Liver (tissue), 9 donors: Measurements from ENCODE around the gene CDHR5. TPM values are rescaled to one million over a fixed set of nuclear protein-coding genes. Genes with fewer than 3 reads are reported as not detected.
A peak's percentile ranks its signal among the peaks of the same experiment; 100 is the strongest.

Source experiments
- DNase-seq: peaks from one replicate; pipeline ENCODE4 v3.0.0-alpha.2; 2017; ENCODE audit warnings: low spot score
- H3K27ac ChIP-seq, 2 donors: one replicate each; pipeline ENCODE4 v1.7.0; 2013; ENCODE audit warnings: inconsistent platforms in 2 of 2, low read length in 2 of 2, control low read depth in 1 of 2, low read depth in 1 of 2, mild to moderate bottlenecking in 1 of 2
- H3K27me3 ChIP-seq, 4 donors: one replicate each; pipeline versions ENCODE4 v1.6.1 to v1.7.0; 2013; ENCODE audit warnings: low read length in 3 of 4, inconsistent platforms in 1 of 4, mild to moderate bottlenecking in 1 of 4, moderate library complexity in 1 of 4; ENCODE audit not compliant: control insufficient read depth in 4 of 4, insufficient read depth in 4 of 4
- H3K36me3 ChIP-seq, 4 donors: one replicate each; pipeline versions ENCODE4 v1.6.1 to v1.7.0; 2013; ENCODE audit warnings: low read length in 3 of 4, mild to moderate bottlenecking in 3 of 4, low read depth in 1 of 4, moderate library complexity in 1 of 4; ENCODE audit not compliant: control insufficient read depth in 4 of 4, insufficient read depth in 3 of 4
- H3K4me1 ChIP-seq, 4 donors: one replicate each; pipeline versions ENCODE4 v1.6.1 to v1.7.0; 2013; ENCODE audit warnings: low read length in 3 of 4, mild to moderate bottlenecking in 3 of 4, moderate library complexity in 1 of 4; ENCODE audit not compliant: control insufficient read depth in 4 of 4, insufficient read depth in 4 of 4
- H3K4me3 ChIP-seq, 3 donors: one replicate each; pipeline versions ENCODE4 v1.6.1 to v1.7.0; 2013; ENCODE audit warnings: low read length in 3 of 3, control low read depth in 1 of 3, low read depth in 1 of 3, mild to moderate bottlenecking in 1 of 3
- H3K9ac ChIP-seq, 2 donors: one replicate each; pipeline ENCODE4 v1.7.0; 2013; ENCODE audit warnings: low read length in 2 of 2, mild to moderate bottlenecking in 2 of 2, moderate library complexity in 2 of 2, control low read depth in 1 of 2, low read depth in 1 of 2
- H3K9me3 ChIP-seq, 4 donors: one replicate each; pipeline versions ENCODE4 v1.6.1 to v1.7.0; 2013; ENCODE audit warnings: low read length in 3 of 4; ENCODE audit not compliant: control insufficient read depth in 4 of 4
- EGR1 ChIP-seq, 2 donors: IDR thresholded peaks; 2 replicates each; pipeline ENCODE4 v1.6.1; 2016 to 2018; ENCODE audit warnings: antibody characterized with exemption in 2 of 2, low read depth in 2 of 2
- FOXA1 ChIP-seq: IDR thresholded peaks from 2 replicates; pipeline ENCODE4 v1.6.1; 2016; ENCODE audit warnings: antibody characterized with exemption
- FOXA2 ChIP-seq: IDR thresholded peaks from 2 replicates; pipeline ENCODE4 v1.6.1; 2016; ENCODE audit warnings: antibody characterized with exemption
- GABPA ChIP-seq, 2 donors: IDR thresholded peaks in 1 of 2; conservative IDR thresholded peaks in 1 of 2; 2 replicates each; pipeline ENCODE4 v1.6.1; 2016; ENCODE audit warnings: antibody characterized with exemption in 2 of 2, mild to moderate bottlenecking in 1 of 2, moderate library complexity in 1 of 2
- HNF4A ChIP-seq, 2 donors: conservative IDR thresholded peaks; 2 replicates each; pipeline ENCODE4 v1.6.1; 2016; ENCODE audit warnings: antibody characterized with exemption in 2 of 2, mild to moderate bottlenecking in 2 of 2
- HNF4G ChIP-seq: IDR thresholded peaks from 2 replicates; pipeline ENCODE4 v1.6.1; 2016; ENCODE audit warnings: antibody characterized with exemption
- JUND ChIP-seq, 2 donors: IDR thresholded peaks; 2 replicates each; pipeline ENCODE4 v1.6.1; 2016; ENCODE audit warnings: antibody characterized with exemption in 2 of 2
- NR2F2 ChIP-seq: IDR thresholded peaks from 2 replicates; pipeline ENCODE4 v1.6.1; 2016; ENCODE audit warnings: antibody characterized with exemption
- RAD21 ChIP-seq, 2 donors: IDR thresholded peaks; 2 replicates each; pipeline ENCODE4 v1.6.1; 2016; ENCODE audit warnings: antibody characterized with exemption in 2 of 2, mild to moderate bottlenecking in 2 of 2
- RXRA ChIP-seq, 2 donors: IDR thresholded peaks; 2 replicates each; pipeline ENCODE4 v1.6.1; 2017 to 2018; ENCODE audit warnings: antibody characterized with exemption in 2 of 2, mild to moderate bottlenecking in 1 of 2
- SP1 ChIP-seq: IDR thresholded peaks from 2 replicates; pipeline ENCODE4 v1.6.1; 2018; ENCODE audit warnings: antibody characterized with exemption, mild to moderate bottlenecking
- TAF1 ChIP-seq: conservative IDR thresholded peaks from 2 replicates; pipeline ENCODE4 v1.6.1; 2016; ENCODE audit warnings: antibody characterized with exemption, mild to moderate bottlenecking
- YY1 ChIP-seq: IDR thresholded peaks from 2 replicates; pipeline ENCODE4 v1.6.1; 2016; ENCODE audit warnings: antibody characterized with exemption, mild to moderate bottlenecking
- ZBTB33 ChIP-seq: IDR thresholded peaks from 2 replicates; pipeline ENCODE4 v1.6.1; 2016; ENCODE audit warnings: antibody characterized with exemption
- WGBS: extraction: QIAGEN DNeasy Blood & Tissue Kit; methylation state at CpG from one replicate; pipeline ENCODE4 v1.1.7; 2013; 5-methylcytosine and 5-hydroxymethylcytosine counted together
- polyA plus RNA-seq, 2 donors: library from polyadenylated mRNA; stranded (reverse) in 1 of 2; unstranded in 1 of 2; fragments of 200-250 nt in 1 of 2; fragments of >200 nt in 1 of 2; fragmentation: Nextera tagmentation in 1 of 2; extraction: Ambion mirVana in 1 of 2; gene quantifications; one replicate each; pipeline versions ENCODE4 v1.2.1 to v1.2.3, GENCODE V29; 2013 to 2015
- total RNA-seq, 2 donors: library from RNA; depleted of rRNA; stranded (reverse); fragments of >200 nt; gene quantifications; one replicate each; pipeline ENCODE4 v1.2.3, GENCODE V29; 2014
- TF ChIP-seq, protein P1 (sequence below): IDR thresholded peaks from 2 replicates; pipeline ENCODE4 v1.6.1; 2016; ENCODE audit warnings: antibody characterized with exemption
- TF ChIP-seq, protein P2 (sequence below): IDR thresholded peaks from 2 replicates; pipeline ENCODE4 v1.6.1; 2016; ENCODE audit warnings: antibody characterized with exemption
- TF ChIP-seq, protein P3 (sequence below): IDR thresholded peaks from 2 replicates; pipeline ENCODE4 v1.6.1; 2016; ENCODE audit warnings: antibody characterized with exemption, mild to moderate bottlenecking
- TF ChIP-seq, protein P4 (sequence below): fragments of 150-350 bp; IDR thresholded peaks from 2 replicates; pipeline ENCODE4 v1.5.1; 2017; ENCODE audit warnings: improper control_type of control experiment, low read depth, low read length; ENCODE audit not compliant: missing input control
- donor health status: healthy.
- donor health status: healthy.
- donor health status: healthy.
- donor health status: healthy.
- donor health status: healthy.

CDHR5 gene
- total and polyA plus RNA-seq, 4 donors: 29.4 to 86.2 (median 57.2) TPM

DNA sequence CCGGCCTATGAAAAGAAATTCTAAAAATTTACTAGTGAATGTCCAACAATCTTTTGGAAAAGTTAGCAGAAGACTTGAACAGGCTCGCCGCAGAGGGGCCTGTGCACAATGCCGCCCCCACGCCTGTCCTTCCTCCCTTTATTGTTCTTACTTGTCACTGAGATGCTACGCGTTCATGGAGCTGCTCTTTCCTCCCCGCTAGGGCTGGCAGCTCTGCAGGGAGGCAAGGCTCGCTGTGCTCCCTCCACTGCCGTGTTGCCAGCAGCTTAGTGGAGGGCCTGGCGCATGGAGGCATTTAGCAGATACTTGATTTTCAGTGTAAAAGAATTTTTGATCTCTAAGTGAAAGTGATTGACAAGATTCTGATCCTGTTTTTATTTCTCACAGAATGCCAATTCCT is 33.8 kb downstream of the CDHR5 start:
- TF ChIP-seq HNF4G (no peak), ZBTB33 (no peak), NR2F2 (no peak), FOXA2 (no peak), HNF4A (conservative IDR thresholded peaks at IDR 0.05) (no peak), FOXA1 (no peak), SP1 (no peak), RAD21 (IDR thresholded peaks at IDR 0.05) (no peak)
- TF ChIP-seq, protein P1, sequence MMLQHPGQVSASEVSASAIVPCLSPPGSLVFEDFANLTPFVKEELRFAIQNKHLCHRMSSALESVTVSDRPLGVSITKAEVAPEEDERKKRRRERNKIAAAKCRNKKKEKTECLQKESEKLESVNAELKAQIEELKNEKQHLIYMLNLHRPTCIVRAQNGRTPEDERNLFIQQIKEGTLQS: no peak
- TF ChIP-seq, protein P2, sequence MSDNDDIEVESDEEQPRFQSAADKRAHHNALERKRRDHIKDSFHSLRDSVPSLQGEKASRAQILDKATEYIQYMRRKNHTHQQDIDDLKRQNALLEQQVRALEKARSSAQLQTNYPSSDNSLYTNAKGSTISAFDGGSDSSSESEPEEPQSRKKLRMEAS: no peak
- H3K36me3 ChIP-seq: peaks cover 29 to 58% (median 40%) of the 10 kb centered on the region in 4 donors
- no peak overlapping the region for H3K9ac ChIP-seq
- H3K4me3 ChIP-seq: no peak overlapping the region
- WGBS: 89% methylated on average over 11 of the region's 11 CpGs
- peaks cover 11 to 25% (median 21%) of the 10 kb centered on the region in 4 donors for H3K4me1 ChIP-seq
- H3K27me3 ChIP-seq: no peaks in the 10 kb centered on the region
- DNase-seq: no peak
- no peak overlapping the region for H3K27ac ChIP-seq
- no peaks in the 10 kb centered on the region for H3K9me3 ChIP-seq

DNA sequence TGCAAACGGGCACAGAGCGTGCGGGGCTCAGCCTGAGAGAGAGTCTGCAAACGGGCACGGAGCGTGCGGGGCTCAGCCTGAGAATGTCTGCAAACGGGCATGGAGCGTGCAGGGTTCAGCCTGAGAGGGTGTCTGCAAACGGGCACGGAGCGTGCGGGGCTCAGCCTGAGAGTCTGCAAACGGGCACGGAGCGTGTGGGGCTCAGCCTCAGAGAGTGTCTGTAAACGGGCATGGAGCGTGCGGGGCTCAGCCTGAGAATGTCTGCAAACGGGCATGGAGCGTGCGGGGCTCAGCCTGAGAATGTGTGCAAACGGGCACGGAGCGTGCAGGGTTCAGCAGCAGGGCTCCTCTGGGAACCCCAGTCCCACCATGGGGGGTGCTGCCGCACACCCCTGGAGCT is 35.0 kb downstream of the CDHR5 start:
- H3K27me3 ChIP-seq: no peaks in the 10 kb centered on the region
- H3K9ac ChIP-seq: no peak overlapping the region
- H3K36me3 ChIP-seq: peaks cover 22 to 51% (median 36%) of the 10 kb centered on the region in 4 donors
- no peaks in the 10 kb centered on the region for H3K9me3 ChIP-seq
- H3K27ac ChIP-seq: no peak overlapping the region
- H3K4me1 ChIP-seq: peaks cover 11 to 26% (median 22%) of the 10 kb centered on the region in 4 donors
- no peak for DNase-seq
- H3K4me3 ChIP-seq: no peak overlapping the region
- TF ChIP-seq, protein P3, sequence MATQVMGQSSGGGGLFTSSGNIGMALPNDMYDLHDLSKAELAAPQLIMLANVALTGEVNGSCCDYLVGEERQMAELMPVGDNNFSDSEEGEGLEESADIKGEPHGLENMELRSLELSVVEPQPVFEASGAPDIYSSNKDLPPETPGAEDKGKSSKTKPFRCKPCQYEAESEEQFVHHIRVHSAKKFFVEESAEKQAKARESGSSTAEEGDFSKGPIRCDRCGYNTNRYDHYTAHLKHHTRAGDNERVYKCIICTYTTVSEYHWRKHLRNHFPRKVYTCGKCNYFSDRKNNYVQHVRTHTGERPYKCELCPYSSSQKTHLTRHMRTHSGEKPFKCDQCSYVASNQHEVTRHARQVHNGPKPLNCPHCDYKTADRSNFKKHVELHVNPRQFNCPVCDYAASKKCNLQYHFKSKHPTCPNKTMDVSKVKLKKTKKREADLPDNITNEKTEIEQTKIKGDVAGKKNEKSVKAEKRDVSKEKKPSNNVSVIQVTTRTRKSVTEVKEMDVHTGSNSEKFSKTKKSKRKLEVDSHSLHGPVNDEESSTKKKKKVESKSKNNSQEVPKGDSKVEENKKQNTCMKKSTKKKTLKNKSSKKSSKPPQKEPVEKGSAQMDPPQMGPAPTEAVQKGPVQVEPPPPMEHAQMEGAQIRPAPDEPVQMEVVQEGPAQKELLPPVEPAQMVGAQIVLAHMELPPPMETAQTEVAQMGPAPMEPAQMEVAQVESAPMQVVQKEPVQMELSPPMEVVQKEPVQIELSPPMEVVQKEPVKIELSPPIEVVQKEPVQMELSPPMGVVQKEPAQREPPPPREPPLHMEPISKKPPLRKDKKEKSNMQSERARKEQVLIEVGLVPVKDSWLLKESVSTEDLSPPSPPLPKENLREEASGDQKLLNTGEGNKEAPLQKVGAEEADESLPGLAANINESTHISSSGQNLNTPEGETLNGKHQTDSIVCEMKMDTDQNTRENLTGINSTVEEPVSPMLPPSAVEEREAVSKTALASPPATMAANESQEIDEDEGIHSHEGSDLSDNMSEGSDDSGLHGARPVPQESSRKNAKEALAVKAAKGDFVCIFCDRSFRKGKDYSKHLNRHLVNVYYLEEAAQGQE: no peak
- TF ChIP-seq YY1: no peak
- 97% methylated on average over 26 of the region's 26 CpGs for WGBS

- 19% methylated on average over 6 of the region's 6 CpGs for WGBS
- H3K27ac ChIP-seq: peak overlapping the region; percentile 42 to 85
- peaks cover 11 to 30% (median 22%) of the 10 kb centered on the region in 4 donors for H3K4me1 ChIP-seq
- H3K36me3 ChIP-seq: peaks cover 16 to 46% (median 30%) of the 10 kb centered on the region in 4 donors
- no peaks in the 10 kb centered on the region for H3K9me3 ChIP-seq
- DNase-seq: no peak
- no peak overlapping the region for H3K4me3 ChIP-seq
- no peaks in the 10 kb centered on the region for H3K27me3 ChIP-seq
- no peak overlapping the region for H3K9ac ChIP-seq
- TF ChIP-seq GABPA (IDR thresholded peaks at IDR 0.05 in 1 of 2, conservative IDR thresholded peaks at IDR 0.05 in 1 of 2): peak in 1 of 2 donors; percentile 68
- TF ChIP-seq, protein P2: no peak
- no peak for TF ChIP-seq FOXA1
- TF ChIP-seq TAF1: no peak
- TF ChIP-seq RXRA (IDR thresholded peaks at IDR 0.05): peak; percentile 95 to 98
- no peak for TF ChIP-seq ZBTB33
- peak; percentile 86 for TF ChIP-seq SP1
- TF ChIP-seq, protein P1: peak; percentile 99
- peak; percentile 88 for TF ChIP-seq HNF4G
- peak in 1 of 2 donors; percentile 32 for TF ChIP-seq EGR1 (IDR thresholded peaks at IDR 0.05; ENCODE audit: low read depth in 2 of 2)
- peak; percentile 100 for TF ChIP-seq JUND (IDR thresholded peaks at IDR 0.05)
- TF ChIP-seq, protein P4, sequence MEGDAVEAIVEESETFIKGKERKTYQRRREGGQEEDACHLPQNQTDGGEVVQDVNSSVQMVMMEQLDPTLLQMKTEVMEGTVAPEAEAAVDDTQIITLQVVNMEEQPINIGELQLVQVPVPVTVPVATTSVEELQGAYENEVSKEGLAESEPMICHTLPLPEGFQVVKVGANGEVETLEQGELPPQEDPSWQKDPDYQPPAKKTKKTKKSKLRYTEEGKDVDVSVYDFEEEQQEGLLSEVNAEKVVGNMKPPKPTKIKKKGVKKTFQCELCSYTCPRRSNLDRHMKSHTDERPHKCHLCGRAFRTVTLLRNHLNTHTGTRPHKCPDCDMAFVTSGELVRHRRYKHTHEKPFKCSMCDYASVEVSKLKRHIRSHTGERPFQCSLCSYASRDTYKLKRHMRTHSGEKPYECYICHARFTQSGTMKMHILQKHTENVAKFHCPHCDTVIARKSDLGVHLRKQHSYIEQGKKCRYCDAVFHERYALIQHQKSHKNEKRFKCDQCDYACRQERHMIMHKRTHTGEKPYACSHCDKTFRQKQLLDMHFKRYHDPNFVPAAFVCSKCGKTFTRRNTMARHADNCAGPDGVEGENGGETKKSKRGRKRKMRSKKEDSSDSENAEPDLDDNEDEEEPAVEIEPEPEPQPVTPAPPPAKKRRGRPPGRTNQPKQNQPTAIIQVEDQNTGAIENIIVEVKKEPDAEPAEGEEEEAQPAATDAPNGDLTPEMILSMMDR: no peak
These were observed 36.8 kb downstream of the CDHR5 start for GRCh38 chr11:587978-588380.
